IMR-90 (cell line): ENCODE results near the gene CCL4. TPM values are rescaled to one million over a fixed set of nuclear protein-coding genes. Genes with fewer than 3 reads are reported as not detected.

Experiments used
- ATAC-seq: fragments of 200-7000 bp; cut with Tn5 transposase; 2 replicates; pipeline ENCODE4 v1.9.1; 2020; ENCODE audit warnings: low read depth, mild to moderate bottlenecking, moderate library complexity
- BruUV-seq: library from RNA; stranded (reverse); fragments of 400-500 nt; replicated peaks from 2 replicates; lab custom pipeline; 2021; lab: Mats Ljungman, UMichigan
- CTCF ChIA-PET: fragments of 300-600 bp; formaldehyde crosslinking; extraction: SDS; loops from one replicate; lab custom pipeline; 2021; ENCODE audit warnings: antibody characterized with exemption; lab: Yijun Ruan, JAX
- POLR2A ChIA-PET: fragments of 300-600 bp; sonication (Branson Sonifier 250); formaldehyde crosslinking; loops from one replicate; lab custom pipeline; 2022; ENCODE audit warnings: antibody characterized with exemption; ENCODE audit not compliant: unreplicated experiment; lab: Charles Lee
- DNase-seq: peaks from one replicate; pipeline ENCODE4 v3.0.0; 2013
- H2AFZ ChIP-seq: replicated peaks from 2 replicates; pipeline ENCODE3; 2013; ENCODE audit warnings: low read length, mild to moderate bottlenecking; ENCODE audit not compliant: poor library complexity
- H2AK5ac ChIP-seq: 2 replicates; pipeline ENCODE4 v1.6.1; 2013; ENCODE audit warnings: low read depth, low read length, inconsistent platforms
- H2AK9ac ChIP-seq: replicated peaks from 2 replicates; pipeline ENCODE3; 2013; ENCODE audit warnings: mild to moderate bottlenecking, low read depth, low read length, moderate library complexity; ENCODE audit not compliant: poor library complexity
- H2BK120ac ChIP-seq: 2 replicates; pipeline ENCODE4 v1.6.1; 2013; ENCODE audit warnings: low read depth, low read length, inconsistent platforms
- H2BK15ac ChIP-seq: 3 replicates; pipeline ENCODE4 v1.6.1; 2013; ENCODE audit warnings: low read depth, low read length, inconsistent platforms
- H2BK20ac ChIP-seq: 2 replicates; pipeline ENCODE4 v1.6.1; 2013; ENCODE audit warnings: low read depth, mild to moderate bottlenecking, inconsistent platforms, low read length, moderate library complexity
- H2BK5ac ChIP-seq: 2 replicates; pipeline ENCODE4 v1.6.1; 2013; ENCODE audit warnings: mild to moderate bottlenecking, low read depth, low read length, inconsistent platforms; ENCODE audit not compliant: poor library complexity, severe bottlenecking
- H3K14ac ChIP-seq: replicated peaks from 2 replicates; pipeline ENCODE4 v1.6.1; 2013; ENCODE audit warnings: low read depth, low read length, inconsistent platforms
- H3K18ac ChIP-seq: 2 replicates; pipeline ENCODE4 v1.6.1; 2013; ENCODE audit warnings: low read depth, low read length, control low read depth
- H3K23ac ChIP-seq: 2 replicates; pipeline ENCODE4 v1.6.1; 2013; ENCODE audit warnings: low read depth, low read length, inconsistent platforms
- H3K27ac ChIP-seq: 2 replicates; pipeline ENCODE4 v1.5.1; 2013; ENCODE audit warnings: mild to moderate bottlenecking, control low read depth, low read length; ENCODE audit not compliant: insufficient read depth
- H3K27me3 ChIP-seq: 2 replicates; pipeline ENCODE4 v1.6.1; 2013; ENCODE audit warnings: low read length; ENCODE audit not compliant: control insufficient read depth, insufficient read depth
- H3K36me3 ChIP-seq: 2 replicates; pipeline ENCODE4 v1.6.1; 2013; ENCODE audit warnings: low read length, mixed read lengths; ENCODE audit not compliant: control insufficient read depth, insufficient read depth
- H3K4ac ChIP-seq: 2 replicates; pipeline ENCODE4 v1.6.1; 2013; ENCODE audit warnings: low read depth, low read length, inconsistent platforms
- H3K4me1 ChIP-seq: 2 replicates; pipeline ENCODE4 v1.6.1; 2013; ENCODE audit warnings: low read length, mixed read lengths; ENCODE audit not compliant: control insufficient read depth, insufficient read depth
- H3K4me2 ChIP-seq: 2 replicates; pipeline ENCODE4 v1.6.1; 2013; ENCODE audit warnings: low read depth, mild to moderate bottlenecking, control low read depth, low read length, moderate library complexity
- H3K4me3 ChIP-seq: 2 replicates; pipeline ENCODE4 v1.5.1; 2013; ENCODE audit warnings: low read depth, mild to moderate bottlenecking, control low read depth, low read length, moderate library complexity; ENCODE audit not compliant: insufficient read depth
- H3K56ac ChIP-seq: 2 replicates; pipeline ENCODE4 v1.6.1; 2013; ENCODE audit warnings: low read length, inconsistent platforms; ENCODE audit not compliant: insufficient read depth; ENCODE audit errors: extremely low read depth
- H3K79me1 ChIP-seq, 2 experiments: 2 replicates each; pipeline ENCODE4 v1.6.1; 2013; ENCODE audit warnings: low read length in 2 of 2, inconsistent platforms in 1 of 2, low read depth in 1 of 2
- H3K9ac ChIP-seq: 2 replicates; pipeline ENCODE4 v1.6.1; 2013; ENCODE audit warnings: low read depth, low read length, control low read depth
- H3K9me1 ChIP-seq: 2 replicates; pipeline ENCODE4 v1.6.1; 2013; ENCODE audit warnings: low read length, inconsistent platforms; ENCODE audit not compliant: insufficient read depth
- H3K9me3 ChIP-seq: 2 replicates; pipeline ENCODE4 v1.6.1; 2013; ENCODE audit warnings: low read length; ENCODE audit not compliant: control insufficient read depth, insufficient read depth
- H4K20me1 ChIP-seq: 2 replicates; pipeline ENCODE4 v1.6.1; 2013; ENCODE audit warnings: low read length, inconsistent platforms; ENCODE audit not compliant: insufficient read depth
- H4K5ac ChIP-seq: 2 replicates; pipeline ENCODE4 v1.6.1; 2013; ENCODE audit warnings: mild to moderate bottlenecking, low read depth, low read length, control low read depth
- H4K8ac ChIP-seq, 2 experiments: 2 replicates each; pipeline ENCODE4 v1.6.1; 2013; ENCODE audit warnings: low read depth in 2 of 2, low read length in 2 of 2, control low read depth in 1 of 2, inconsistent platforms in 1 of 2
- H4K91ac ChIP-seq: 2 replicates; pipeline ENCODE4 v1.6.1; 2013; ENCODE audit warnings: low read depth, low read length, inconsistent platforms; ENCODE audit not compliant: insufficient read depth
- CHD1 ChIP-seq: IDR thresholded peaks from 2 replicates; pipeline ENCODE4 v1.6.1; 2012; ENCODE audit warnings: low read depth, low read length, improper control_type of control experiment
- MAZ ChIP-seq: IDR thresholded peaks from 2 replicates; pipeline ENCODE4 v1.6.1; 2012; ENCODE audit warnings: low read depth, mild to moderate bottlenecking, low read length, improper control_type of control experiment, moderate library complexity, borderline replicate concordance
- RAD21 ChIP-seq: IDR thresholded peaks from 2 replicates; pipeline ENCODE4 v1.6.1; 2012; ENCODE audit warnings: low read length, improper control_type of control experiment
- WGBS, 2 experiments: methylation state at CpG; one replicate each; pipeline versions ENCODE4 v1.1.5 to v1.1.7; 2013; ENCODE audit warnings: missing lambda C conversion rate in 2 of 2; ENCODE audit not compliant: insufficient read length in 1 of 2; ENCODE audit errors: extremely low coverage in 2 of 2; 5-methylcytosine and 5-hydroxymethylcytosine counted together
- dilution Hi-C: fragments of 300-500 bp; cut with HindIII; formaldehyde crosslinking; loops from one replicate; pipeline ENCODE4 v1.14.3; 2018; ENCODE audit warnings: low sequenced_read_pairs; ENCODE audit not compliant: unreplicated experiment
- in situ Hi-C: fragments of 300-500 bp; cut with MboI; formaldehyde crosslinking; loops from 3 replicates; pipeline ENCODE4 v1.14.3; 2019; ENCODE audit warnings: low sequenced_read_pairs, inconsistent platforms, mixed read lengths
- intact Hi-C: fragments of 100-400 bp; cut with micrococcal nuclease; formaldehyde crosslinking; loops from 2 replicates; pipeline ENCODE4 v1.10.0; 2022
- polyA plus RNA-seq, 3 experiments: library from polyadenylated mRNA; depleted of rRNA; stranded (reverse); fragments of >200 nt; gene quantifications; 2 replicates each; pipeline ENCODE4 v1.2.3, GENCODE V29; 2012; ENCODE audit warnings: low replicate concordance in 1 of 3
- total RNA-seq: library from RNA; depleted of rRNA; stranded (reverse); fragments of >200 nt; gene quantifications from 2 replicates; pipeline ENCODE4 v1.2.3, GENCODE V29; 2012

CCL4 gene
- total and polyA plus RNA-seq, 2 of the 4 experiments (the other 2 are of a cell fraction) = not detected

GRCh38 chr17:36142806-36143205 is 39.2 kb downstream of the CCL4 start:
- Histone ChIP-seq H3K4ac (no peak overlapping the region), H2AFZ (no peak overlapping the region), H2BK20ac (no peak overlapping the region), H3K79me1 (no peaks in the 10 kb centered on the region), H3K4me2 (no peak overlapping the region), H4K91ac (no peak overlapping the region), H3K9ac (no peak overlapping the region), H2BK5ac (no peak overlapping the region), H2AK9ac (no peak overlapping the region), H3K36me3 (no peaks in the 10 kb centered on the region), H3K9me3 (no peaks in the 10 kb centered on the region), H3K23ac (no peak overlapping the region), H3K27ac (no peak overlapping the region), H3K56ac (no peak overlapping the region), H4K8ac (no peak overlapping the region), H2BK120ac (no peak overlapping the region), H3K9me1 (no peaks in the 10 kb centered on the region), H4K5ac (no peak overlapping the region), H2BK15ac (no peak overlapping the region), H3K18ac (no peak overlapping the region), H2AK5ac (no peak overlapping the region), H3K14ac (no peak overlapping the region), H3K4me1 (no peaks in the 10 kb centered on the region), H3K27me3 (peaks cover 3% of the 10 kb centered on the region), H3K4me3 (no peak overlapping the region), H4K20me1 (no peaks in the 10 kb centered on the region)
- ATAC-seq = no peak
- BruUV-seq = no TSS peak
- DNase-seq = no peak
- ChIA-PET POLR2A (no interaction called here), CTCF (no interaction called here)
- dilution Hi-C loops (no loop called here), in situ Hi-C loops (no loop called here), intact Hi-C loops (loop anchor here (10.0 kb wide), 1 partner anchor 78 kb away; the partner anchor contains the start of gene CCL18)
- TF ChIP-seq MAZ (no peak), RAD21 (no peak), CHD1 (no peak)
- WGBS, 2 experiments = 82% methylated on average over 6 of the region's 8 CpGs; no CpG with 5 or more reads in 1 of the 2 experiments
